Body of pancreas (tissue), 4 donors: ENCODE measurements around the gene MAP2K4.

ENCODE experiments used
- POLR2A ChIP-seq, 3 donors: fragments of 450-650 bp; IDR thresholded peaks; one replicate each; pipeline ENCODE4 v1.6.1; 2016; ENCODE audit warnings: antibody characterized with exemption in 3 of 3, mild to moderate bottlenecking in 2 of 3
- TF ChIP-seq, protein P1 (sequence below), 7 experiments: fragments of 450-650 bp in 4 of 7; fragments of 200-600 bp in 3 of 7; sonication (generic) in 3 of 7; IDR thresholded peaks; one replicate each; pipeline ENCODE4 v1.5.1; 2016 to 2019; ENCODE audit warnings: antibody characterized with exemption in 7 of 7

DNA sequence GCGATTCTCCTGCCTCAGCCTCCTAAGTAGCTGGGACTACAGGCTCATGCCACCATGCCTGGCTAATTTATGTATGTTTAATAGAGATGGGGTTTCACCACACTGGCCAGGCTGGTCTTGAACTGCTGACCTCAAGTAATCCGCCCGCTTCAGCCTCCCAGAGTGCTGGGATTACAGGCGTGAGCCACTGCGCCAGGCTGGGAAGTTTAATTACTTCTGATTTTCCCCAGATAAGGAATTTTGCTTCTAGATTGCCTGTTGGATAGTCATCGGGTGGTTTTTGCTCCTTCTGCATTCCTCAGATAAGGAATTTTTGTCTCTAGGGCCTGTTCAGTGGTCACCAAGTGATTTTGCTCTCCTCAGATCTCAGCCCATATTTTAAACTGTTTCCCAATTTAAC is 112.5 kb downstream of the MAP2K4 start:
- TF ChIP-seq, protein P1, sequence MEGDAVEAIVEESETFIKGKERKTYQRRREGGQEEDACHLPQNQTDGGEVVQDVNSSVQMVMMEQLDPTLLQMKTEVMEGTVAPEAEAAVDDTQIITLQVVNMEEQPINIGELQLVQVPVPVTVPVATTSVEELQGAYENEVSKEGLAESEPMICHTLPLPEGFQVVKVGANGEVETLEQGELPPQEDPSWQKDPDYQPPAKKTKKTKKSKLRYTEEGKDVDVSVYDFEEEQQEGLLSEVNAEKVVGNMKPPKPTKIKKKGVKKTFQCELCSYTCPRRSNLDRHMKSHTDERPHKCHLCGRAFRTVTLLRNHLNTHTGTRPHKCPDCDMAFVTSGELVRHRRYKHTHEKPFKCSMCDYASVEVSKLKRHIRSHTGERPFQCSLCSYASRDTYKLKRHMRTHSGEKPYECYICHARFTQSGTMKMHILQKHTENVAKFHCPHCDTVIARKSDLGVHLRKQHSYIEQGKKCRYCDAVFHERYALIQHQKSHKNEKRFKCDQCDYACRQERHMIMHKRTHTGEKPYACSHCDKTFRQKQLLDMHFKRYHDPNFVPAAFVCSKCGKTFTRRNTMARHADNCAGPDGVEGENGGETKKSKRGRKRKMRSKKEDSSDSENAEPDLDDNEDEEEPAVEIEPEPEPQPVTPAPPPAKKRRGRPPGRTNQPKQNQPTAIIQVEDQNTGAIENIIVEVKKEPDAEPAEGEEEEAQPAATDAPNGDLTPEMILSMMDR (IDR thresholded peaks at IDR 0.05), result no peak
- TF ChIP-seq POLR2A (IDR thresholded peaks at IDR 0.05), result no peak
